Measurements from ENCODE around the gene CFAP299.

- no peak for TF ChIP-seq POLR2AphosphoS5 (IDR thresholded peaks at IDR 0.05; ENCODE audit: insufficient read depth, low read depth, low read length)
- TF ChIP-seq CTCF (IDR thresholded peaks at IDR 0.05; ENCODE audit: extremely low read depth in 1 of 2, insufficient read depth in 1 of 2, low read depth in 1 of 2, low read length in 2 of 2): no peak
- TF ChIP-seq JUN (IDR thresholded peaks at IDR 0.05; ENCODE audit: borderline replicate concordance, insufficient read depth, insufficient read length, low read depth): no peak
- TF ChIP-seq POLR2A (IDR thresholded peaks at IDR 0.05; ENCODE audit: low read depth, low read length): no peak
Observed at GRCh38 chr4:80312124-80312523, 23.4 kb upstream of the CFAP299 start.

Data from endothelial cell of umbilical vein (primary cell).